WTC11 (cell line): ENCODE measurements around the gene RASIP1.

ENCODE experiments used
- CTCF ChIP-seq: fragments of 200-600 bp; IDR thresholded peaks from 2 replicates; pipeline ENCODE4 v1.8.0; 2022; ENCODE audit warnings: antibody characterized with exemption
- E2F4 ChIP-seq: sonication (generic); formaldehyde crosslinking; IDR thresholded peaks from 2 replicates; pipeline ENCODE4 v1.8.1; 2022; ENCODE audit warnings: low read depth, mild to moderate bottlenecking, moderate library complexity, missing genetic modification reagents, borderline replicate concordance
- FOXK1 ChIP-seq: sonication (generic); formaldehyde crosslinking; IDR thresholded peaks from 2 replicates; pipeline ENCODE4 v1.8.0; 2022; ENCODE audit warnings: mild to moderate bottlenecking, moderate library complexity, missing genetic modification reagents
- SP1 ChIP-seq: sonication (generic); formaldehyde crosslinking; conservative IDR thresholded peaks from 2 replicates; pipeline ENCODE4 v1.8.1; 2022; ENCODE audit warnings: missing genetic modification reagents
- TEAD4 ChIP-seq: sonication (generic); formaldehyde crosslinking; IDR thresholded peaks from 2 replicates; pipeline ENCODE4 v1.8.0; 2022; ENCODE audit warnings: mild to moderate bottlenecking, missing genetic modification reagents
- TF ChIP-seq, protein P1 (sequence below): fragments of 250-450 bp; sonication (Bioruptor Pico); IDR thresholded peaks from 2 replicates; pipeline ENCODE4 v2.1.2; 2022; ENCODE audit warnings: mild to moderate bottlenecking, moderate library complexity

GRCh38 chr19:48671446-48671995 lies 68.9 kb downstream of the RASIP1 start:
- TF ChIP-seq SP1 (CRISPR knock-in tag) (no peak), CTCF (no peak), TEAD4 (CRISPR knock-in tag) (no peak), FOXK1 (CRISPR knock-in tag) (no peak), E2F4 (CRISPR knock-in tag) (no peak)
- TF ChIP-seq, protein P1, sequence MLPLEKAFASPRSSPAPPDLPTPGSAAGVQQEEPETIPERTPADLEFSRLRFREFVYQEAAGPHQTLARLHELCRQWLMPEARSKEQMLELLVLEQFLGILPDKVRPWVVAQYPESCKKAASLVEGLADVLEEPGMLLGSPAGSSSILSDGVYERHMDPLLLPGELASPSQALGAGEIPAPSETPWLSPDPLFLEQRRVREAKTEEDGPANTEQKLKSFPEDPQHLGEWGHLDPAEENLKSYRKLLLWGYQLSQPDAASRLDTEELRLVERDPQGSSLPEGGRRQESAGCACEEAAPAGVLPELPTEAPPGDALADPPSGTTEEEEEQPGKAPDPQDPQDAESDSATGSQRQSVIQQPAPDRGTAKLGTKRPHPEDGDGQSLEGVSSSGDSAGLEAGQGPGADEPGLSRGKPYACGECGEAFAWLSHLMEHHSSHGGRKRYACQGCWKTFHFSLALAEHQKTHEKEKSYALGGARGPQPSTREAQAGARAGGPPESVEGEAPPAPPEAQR (CRISPR knock-in tag): no peak
